Osteocyte (in vitro differentiated cells): Measurements from ENCODE around the gene HOTAIR. TPM values are rescaled to one million over a fixed set of nuclear protein-coding genes. Genes with fewer than 3 reads are reported as not detected.

Experiments used
- DNase-seq: peaks from one replicate; pipeline ENCODE4 v3.0.0; 2021; ENCODE audit warnings: mixed read lengths; ENCODE audit not compliant: unreplicated experiment; ENCODE audit errors: extremely low spot score
- H3K27ac Mint-ChIP-seq: one replicate; pipeline ENCODE4 v1.8.0; 2021; ENCODE audit warnings: mild to moderate bottlenecking, mixed read lengths; ENCODE audit not compliant: unreplicated experiment
- H3K27me3 Mint-ChIP-seq: one replicate; pipeline ENCODE4 v1.8.0; 2021; ENCODE audit warnings: mixed read lengths; ENCODE audit not compliant: unreplicated experiment
- H3K36me3 Mint-ChIP-seq: one replicate; pipeline ENCODE4 v1.8.0; 2021; ENCODE audit warnings: mixed read lengths; ENCODE audit not compliant: unreplicated experiment
- H3K4me1 Mint-ChIP-seq: one replicate; pipeline ENCODE4 v1.8.0; 2021; ENCODE audit warnings: mixed read lengths; ENCODE audit not compliant: unreplicated experiment
- H3K4me3 Mint-ChIP-seq: one replicate; pipeline ENCODE4 v1.8.0; 2021; ENCODE audit warnings: mild to moderate bottlenecking, moderate library complexity, mixed read lengths; ENCODE audit not compliant: unreplicated experiment
- H3K9me3 Mint-ChIP-seq: one replicate; pipeline ENCODE4 v1.8.0; 2021; ENCODE audit warnings: mixed read lengths; ENCODE audit not compliant: unreplicated experiment
- CTCF ChIP-seq: fragments of 200-600 bp; sonication (generic); IDR thresholded peaks from 2 replicates; pipeline ENCODE4 v1.5.0; 2021; ENCODE audit warnings: antibody characterized with exemption, mild to moderate bottlenecking, moderate library complexity
- total RNA-seq: library from RNA; stranded (reverse); gene quantifications from 2 replicates; pipeline ENCODE4 v1.2.1, GENCODE V29; 2021

The HOTAIR gene
- total RNA-seq, 1 donor from 2014 or later, result not detected

- DNase-seq, result no peak
- no peak overlapping the region for H3K27ac Mint-ChIP-seq
- H3K4me3 Mint-ChIP-seq, result no peak overlapping the region
- peaks cover 82% of the 10 kb centered on the region for H3K27me3 Mint-ChIP-seq
- H3K9me3 Mint-ChIP-seq, result no peaks in the 10 kb centered on the region
- H3K36me3 Mint-ChIP-seq, result no peaks in the 10 kb centered on the region
- peaks cover 19% of the 10 kb centered on the region for H3K4me1 Mint-ChIP-seq
- TF ChIP-seq CTCF, result no peak
Observed at GRCh38 chr12:54015018-54015931, 40.5 kb upstream of the HOTAIR start.

- TF ChIP-seq CTCF, result no peak
- Mint-ChIP-seq H3K36me3 (no peaks in the 10 kb centered on the region), H3K4me3 (no peak overlapping the region), H3K27me3 (peaks cover 82% of the 10 kb centered on the region), H3K27ac (no peak overlapping the region), H3K9me3 (no peaks in the 10 kb centered on the region), H3K4me1 (peaks cover 17% of the 10 kb centered on the region)
- DNase-seq, result no peak
Observed at GRCh38 chr12:54014377-54015017, 39.7 kb upstream of the HOTAIR start.

GRCh38 chr12:54012631-54013409, 38.1 kb upstream of the HOTAIR start:
- Mint-ChIP-seq H3K4me3 (no peak overlapping the region), H3K27me3 (peaks cover 84% of the 10 kb centered on the region), H3K36me3 (no peaks in the 10 kb centered on the region), H3K9me3 (no peaks in the 10 kb centered on the region), H3K27ac (no peak overlapping the region), H3K4me1 (peaks cover 14% of the 10 kb centered on the region)
- no peak for DNase-seq
- TF ChIP-seq CTCF, result no peak

GRCh38 chr12:54011665-54012532, 37.1 kb upstream of the HOTAIR start:
- DNase-seq, result no peak
- no peak for TF ChIP-seq CTCF
- Mint-ChIP-seq H3K36me3 (no peaks in the 10 kb centered on the region), H3K9me3 (no peaks in the 10 kb centered on the region), H3K4me3 (no peak overlapping the region), H3K4me1 (peaks cover 7% of the 10 kb centered on the region), H3K27ac (no peak overlapping the region), H3K27me3 (peaks cover 87% of the 10 kb centered on the region)
